ENCODE measurements around the gene SLC38A1.

DNA sequence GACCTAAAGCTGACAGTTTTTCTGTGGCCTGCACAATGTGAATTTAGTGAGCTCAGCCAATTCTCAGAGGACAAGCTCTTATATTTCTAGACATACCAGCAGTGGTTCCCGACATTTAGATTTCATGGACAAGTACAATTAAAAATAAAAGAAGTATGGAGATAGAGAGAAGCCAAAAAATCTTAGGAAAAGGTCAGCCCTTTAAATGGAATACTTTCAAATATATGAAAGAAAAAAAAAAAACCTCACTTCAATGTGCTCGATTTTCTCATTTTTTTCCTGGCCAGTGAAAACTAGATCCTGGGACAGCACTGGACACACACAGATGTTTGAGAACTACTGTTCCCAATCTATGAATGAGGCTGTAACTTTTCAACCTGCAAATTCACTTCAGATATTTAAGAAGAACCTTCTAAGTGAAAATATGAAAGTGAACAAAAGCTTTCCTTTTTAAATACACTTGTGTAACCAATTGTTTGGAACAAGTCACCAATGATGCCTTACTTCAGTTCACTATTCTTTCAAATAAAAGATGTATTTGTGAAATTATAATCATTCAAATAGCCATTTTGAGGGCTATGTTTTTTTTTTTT lies 109.4 kb downstream of the SLC38A1 start:
- TF ChIP-seq CTCF (conservative IDR thresholded peaks at IDR 0.05; ENCODE audit: low read depth in 2 of 2) (no peak), EZH2phosphoT487 (IDR thresholded peaks at IDR 0.05; ENCODE audit: unreplicated experiment) (no peak), CREB1 (CRISPR knock-in tag; IDR thresholded peaks at IDR 0.05; ENCODE audit: low read depth) (no peak), EZH2 (IDR thresholded peaks at IDR 0.05; ENCODE audit: low read depth, unreplicated experiment) (no peak), ZNF331 (CRISPR knock-in tag; IDR thresholded peaks at IDR 0.05; ENCODE audit: low read depth) (no peak), POLR2AphosphoS5 (IDR thresholded peaks at IDR 0.05; ENCODE audit: low read depth) (no peak), ZNF114 (CRISPR knock-in tag; IDR thresholded peaks at IDR 0.05) (no peak), NANOG (IDR thresholded peaks at IDR 0.05; ENCODE audit: borderline replicate concordance) (no peak), JUNB (IDR thresholded peaks at IDR 0.05; ENCODE audit: unreplicated experiment) (no peak)
- TF ChIP-seq, protein P1, sequence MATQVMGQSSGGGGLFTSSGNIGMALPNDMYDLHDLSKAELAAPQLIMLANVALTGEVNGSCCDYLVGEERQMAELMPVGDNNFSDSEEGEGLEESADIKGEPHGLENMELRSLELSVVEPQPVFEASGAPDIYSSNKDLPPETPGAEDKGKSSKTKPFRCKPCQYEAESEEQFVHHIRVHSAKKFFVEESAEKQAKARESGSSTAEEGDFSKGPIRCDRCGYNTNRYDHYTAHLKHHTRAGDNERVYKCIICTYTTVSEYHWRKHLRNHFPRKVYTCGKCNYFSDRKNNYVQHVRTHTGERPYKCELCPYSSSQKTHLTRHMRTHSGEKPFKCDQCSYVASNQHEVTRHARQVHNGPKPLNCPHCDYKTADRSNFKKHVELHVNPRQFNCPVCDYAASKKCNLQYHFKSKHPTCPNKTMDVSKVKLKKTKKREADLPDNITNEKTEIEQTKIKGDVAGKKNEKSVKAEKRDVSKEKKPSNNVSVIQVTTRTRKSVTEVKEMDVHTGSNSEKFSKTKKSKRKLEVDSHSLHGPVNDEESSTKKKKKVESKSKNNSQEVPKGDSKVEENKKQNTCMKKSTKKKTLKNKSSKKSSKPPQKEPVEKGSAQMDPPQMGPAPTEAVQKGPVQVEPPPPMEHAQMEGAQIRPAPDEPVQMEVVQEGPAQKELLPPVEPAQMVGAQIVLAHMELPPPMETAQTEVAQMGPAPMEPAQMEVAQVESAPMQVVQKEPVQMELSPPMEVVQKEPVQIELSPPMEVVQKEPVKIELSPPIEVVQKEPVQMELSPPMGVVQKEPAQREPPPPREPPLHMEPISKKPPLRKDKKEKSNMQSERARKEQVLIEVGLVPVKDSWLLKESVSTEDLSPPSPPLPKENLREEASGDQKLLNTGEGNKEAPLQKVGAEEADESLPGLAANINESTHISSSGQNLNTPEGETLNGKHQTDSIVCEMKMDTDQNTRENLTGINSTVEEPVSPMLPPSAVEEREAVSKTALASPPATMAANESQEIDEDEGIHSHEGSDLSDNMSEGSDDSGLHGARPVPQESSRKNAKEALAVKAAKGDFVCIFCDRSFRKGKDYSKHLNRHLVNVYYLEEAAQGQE (IDR thresholded peaks at IDR 0.05; ENCODE audit: unreplicated experiment) = no peak
- TF ChIP-seq, protein P2, sequence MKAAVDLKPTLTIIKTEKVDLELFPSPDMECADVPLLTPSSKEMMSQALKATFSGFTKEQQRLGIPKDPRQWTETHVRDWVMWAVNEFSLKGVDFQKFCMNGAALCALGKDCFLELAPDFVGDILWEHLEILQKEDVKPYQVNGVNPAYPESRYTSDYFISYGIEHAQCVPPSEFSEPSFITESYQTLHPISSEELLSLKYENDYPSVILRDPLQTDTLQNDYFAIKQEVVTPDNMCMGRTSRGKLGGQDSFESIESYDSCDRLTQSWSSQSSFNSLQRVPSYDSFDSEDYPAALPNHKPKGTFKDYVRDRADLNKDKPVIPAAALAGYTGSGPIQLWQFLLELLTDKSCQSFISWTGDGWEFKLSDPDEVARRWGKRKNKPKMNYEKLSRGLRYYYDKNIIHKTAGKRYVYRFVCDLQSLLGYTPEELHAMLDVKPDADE (IDR thresholded peaks at IDR 0.05) = no peak

All from GM23338 (cell line).